GM18508 (cell line): ENCODE results near the gene ZAP70.

Experiments used
- ATAC-seq: cut with Tn5 transposase; IDR thresholded peaks from one replicate; pipeline ENCODE4 v1.9.1; 2021; ENCODE audit warnings: moderate number of reproducible peaks; ENCODE audit not compliant: insufficient read depth, unreplicated experiment

ZAP70 gene

GRCh38 chr2:97769711-97770110 lies 56.3 kb downstream of the ZAP70 start:
- no peak for ATAC-seq

- no peak for ATAC-seq
Measured at GRCh38 chr2:97770445-97770844, 57.1 kb downstream of the ZAP70 start.

- ATAC-seq: no peak
Measured at GRCh38 chr2:97774425-97774824, 61.0 kb downstream of the ZAP70 start.

GRCh38 chr2:97775074-97775473 lies 61.7 kb downstream of the ZAP70 start:
- ATAC-seq: no peak

GRCh38 chr2:97779141-97779540 lies 65.8 kb downstream of the ZAP70 start:
- no peak for ATAC-seq

GRCh38 chr2:97781981-97782380 lies 68.6 kb downstream of the ZAP70 start:
- ATAC-seq: no peak

- no peak for ATAC-seq
Measured at GRCh38 chr2:97784953-97785352, 71.6 kb downstream of the ZAP70 start.

GRCh38 chr2:97785818-97786217 lies 72.4 kb downstream of the ZAP70 start:
- ATAC-seq: no peak

GRCh38 chr2:97788986-97789644 lies 75.7 kb downstream of the ZAP70 start:
- ATAC-seq: no peak
